GM19468 (cell line): ENCODE data around the gene DDX52.

Experiments used
- ATAC-seq: cut with Tn5 transposase; IDR thresholded peaks from one replicate; pipeline ENCODE4 v1.9.1; 2021; ENCODE audit warnings: mild to moderate bottlenecking, moderate library complexity, moderate number of reproducible peaks; ENCODE audit not compliant: unreplicated experiment; ENCODE audit errors: extremely low read depth

Gene DDX52

DNA sequence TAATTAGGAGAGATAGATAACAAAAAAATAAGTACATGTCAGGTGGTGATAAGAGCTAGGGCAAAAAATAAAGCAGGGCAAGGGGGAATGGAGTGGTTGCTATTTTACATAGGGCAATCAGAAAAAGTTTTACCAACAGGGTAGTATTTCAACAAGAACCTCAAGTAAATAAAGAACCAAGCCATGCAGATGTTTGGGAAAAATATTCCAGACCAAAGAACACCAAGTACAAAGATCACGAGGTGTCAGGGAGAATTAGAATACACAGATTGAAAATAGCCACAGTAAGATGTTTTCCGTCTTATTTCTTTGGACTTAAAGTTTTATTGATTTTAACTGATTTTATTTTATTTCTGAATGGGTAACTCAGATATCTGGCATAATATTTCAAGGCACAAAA lies 45.1 kb downstream of the DDX52 start:
- no peak for ATAC-seq

DNA sequence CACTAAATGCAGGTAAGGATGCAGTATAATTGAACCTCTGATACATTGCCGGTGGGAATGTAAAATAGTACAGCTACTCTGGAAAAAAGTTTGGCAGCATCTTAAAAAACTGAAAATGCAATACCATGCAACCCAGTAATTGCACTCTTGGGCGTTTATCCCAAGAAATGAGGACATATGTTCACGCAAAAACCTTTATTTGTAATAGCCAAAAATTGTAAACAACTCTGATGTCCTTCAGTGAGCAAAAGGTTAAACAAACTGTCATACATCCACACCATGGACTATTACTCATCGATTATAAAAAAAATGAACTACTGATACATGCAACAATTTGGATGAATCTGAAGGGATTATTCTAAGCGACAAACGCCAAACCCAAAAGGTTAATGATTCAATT lies 51.0 kb downstream of the DDX52 start:
- ATAC-seq, result no peak

DNA sequence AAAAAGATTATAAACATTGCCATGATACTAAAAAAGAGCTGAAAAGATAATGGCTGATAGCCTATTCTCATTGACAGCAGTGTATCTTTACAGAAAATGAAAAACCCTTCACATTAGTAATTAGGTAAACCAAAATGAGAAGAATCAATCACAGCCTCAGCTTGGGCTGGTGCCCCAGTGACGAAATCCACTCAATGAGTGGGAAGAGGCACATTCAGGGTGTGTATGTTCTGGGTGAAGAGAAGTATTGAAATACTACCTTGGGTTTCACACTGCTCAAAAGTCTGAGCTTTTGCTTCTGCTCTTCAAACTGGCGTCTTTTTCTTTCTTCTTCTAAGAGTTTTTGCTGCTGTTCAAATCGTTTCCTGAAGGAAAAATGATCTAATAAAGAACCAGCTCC lies 58.2 kb downstream of the DDX52 start:
- no peak for ATAC-seq

DNA sequence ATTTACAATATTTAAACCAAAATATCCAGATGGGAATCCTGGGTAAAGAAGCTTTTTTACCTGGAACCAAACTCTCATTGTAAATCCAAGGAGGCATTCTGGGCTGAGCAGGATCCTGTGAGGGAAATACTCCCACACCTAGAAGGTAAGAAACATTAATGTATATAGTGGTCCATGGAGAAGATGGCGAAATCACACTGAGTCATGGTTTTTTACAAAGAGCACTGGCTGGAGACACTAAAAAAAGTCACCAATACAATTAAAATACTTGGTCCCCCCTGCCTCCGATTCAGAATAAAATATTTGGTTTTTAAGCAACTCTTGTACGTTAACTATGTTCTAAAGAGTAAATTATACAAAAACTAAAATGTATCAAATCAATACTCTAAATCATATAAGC lies 67.0 kb downstream of the DDX52 start:
- no peak for ATAC-seq

DNA sequence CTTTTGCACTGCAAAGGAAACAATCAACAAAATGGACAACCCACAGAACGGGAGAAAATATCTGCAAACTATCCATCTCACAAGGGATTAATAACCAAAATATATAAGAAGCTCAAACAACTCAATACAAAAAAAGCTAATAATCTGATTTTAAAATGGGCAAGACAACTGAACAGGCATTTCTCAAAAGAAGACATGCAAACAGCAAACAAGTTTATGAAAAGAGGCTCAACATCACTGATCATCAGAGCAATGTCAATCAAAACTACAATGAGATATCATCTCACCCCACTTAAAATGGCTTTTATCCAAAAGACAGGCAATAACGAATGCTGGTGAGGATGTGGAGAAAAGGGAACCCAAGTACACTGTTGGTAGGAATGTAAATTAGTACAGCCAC lies 68.8 kb downstream of the DDX52 start:
- ATAC-seq, result no peak

DNA sequence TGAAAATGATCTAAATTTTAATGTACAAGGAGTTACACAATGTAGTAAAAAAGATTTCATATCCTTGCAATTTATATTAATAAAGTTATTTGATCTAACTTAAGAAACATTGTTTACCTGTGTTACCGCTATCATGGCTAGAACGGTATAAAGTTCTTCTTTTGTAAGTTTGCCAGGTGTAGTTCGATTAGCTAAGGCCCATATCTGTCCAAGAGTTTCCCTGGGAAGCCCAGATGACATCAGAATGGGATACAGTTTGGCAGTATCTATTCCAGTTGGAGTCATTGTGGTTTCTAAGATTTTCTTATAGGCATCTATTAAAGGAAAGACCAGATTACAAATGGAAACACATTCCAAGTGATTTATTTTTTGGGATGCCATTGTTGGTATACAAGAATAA lies 71.6 kb downstream of the DDX52 start:
- no peak for ATAC-seq

DNA sequence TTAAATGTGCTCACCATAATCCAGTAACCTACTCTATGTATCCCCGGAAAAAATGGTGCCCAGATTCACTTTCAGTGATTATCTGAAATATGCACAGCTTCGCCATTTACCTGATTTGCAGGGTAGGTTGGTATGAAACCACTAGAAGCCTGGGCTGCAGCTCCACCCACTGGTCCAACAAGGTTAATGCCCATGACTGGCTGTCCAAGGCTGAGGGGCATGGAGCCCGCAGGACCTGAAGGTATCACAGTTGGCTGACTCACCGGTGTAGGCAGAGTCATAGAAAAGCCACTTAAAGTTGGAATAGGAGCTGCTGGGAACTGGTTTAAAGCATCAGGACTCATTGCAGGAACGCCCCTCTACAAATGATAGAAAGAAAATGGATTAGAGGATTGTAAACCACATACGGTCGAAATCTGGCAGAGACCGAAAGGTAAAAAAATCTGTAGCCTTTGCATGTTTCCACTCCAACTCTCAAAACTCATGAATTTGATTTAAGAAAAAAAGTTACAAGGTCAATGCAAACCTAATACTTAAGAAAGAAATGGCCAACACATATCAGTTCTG lies 72.6 kb downstream of the DDX52 start:
- no peak for ATAC-seq

DNA sequence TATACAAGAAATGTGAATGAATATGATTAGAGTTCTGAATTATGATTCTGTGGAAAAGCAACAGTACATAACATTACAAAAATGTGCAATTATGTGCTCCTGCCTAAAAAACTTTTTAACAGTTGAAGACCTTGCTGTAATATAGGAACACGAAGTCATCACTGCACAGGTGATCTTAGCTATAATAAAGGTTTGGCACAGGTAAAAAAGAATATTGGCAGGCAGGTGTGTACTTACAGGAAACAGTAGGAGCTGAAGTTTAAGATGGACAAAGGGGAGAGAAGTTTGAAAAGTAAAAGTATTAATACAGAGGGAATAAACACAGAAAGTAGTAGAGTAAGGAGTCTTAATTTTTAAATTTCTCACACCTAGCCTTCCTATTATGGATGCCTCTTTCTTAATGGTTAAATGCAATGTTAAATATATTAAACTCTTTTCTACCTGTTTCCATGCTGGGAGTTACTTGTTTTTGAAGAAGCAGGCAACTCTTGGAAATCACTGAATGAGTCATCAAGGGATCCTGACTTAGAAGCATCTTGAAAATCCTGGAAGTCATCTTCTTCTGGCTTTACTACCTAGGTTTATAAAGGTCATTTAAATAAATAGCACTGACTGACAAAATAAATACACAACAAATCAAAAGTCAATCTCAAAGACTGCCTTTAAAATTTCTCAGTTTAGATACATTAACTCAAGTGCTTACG lies 74.7 kb downstream of the DDX52 start:
- no peak for ATAC-seq

DNA sequence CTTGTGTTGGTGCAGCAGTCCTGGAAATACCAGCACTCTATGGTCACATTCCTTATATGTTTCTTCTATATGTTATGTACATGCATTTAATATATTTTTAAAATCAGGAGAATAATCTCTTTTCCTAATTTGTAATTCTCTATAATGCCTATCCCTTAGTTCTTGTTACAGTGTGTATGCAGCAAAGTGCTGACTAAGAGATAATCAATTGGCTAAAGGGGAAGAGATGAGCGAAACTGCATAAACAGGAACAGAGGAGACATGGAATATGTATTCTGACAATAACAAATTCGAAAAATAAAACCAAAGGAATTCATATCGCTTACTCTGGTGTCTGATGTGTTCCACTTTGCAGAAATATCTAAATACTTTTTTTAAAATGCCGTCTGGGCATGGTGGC lies 75.7 kb downstream of the DDX52 start:
- ATAC-seq, result no peak

DNA sequence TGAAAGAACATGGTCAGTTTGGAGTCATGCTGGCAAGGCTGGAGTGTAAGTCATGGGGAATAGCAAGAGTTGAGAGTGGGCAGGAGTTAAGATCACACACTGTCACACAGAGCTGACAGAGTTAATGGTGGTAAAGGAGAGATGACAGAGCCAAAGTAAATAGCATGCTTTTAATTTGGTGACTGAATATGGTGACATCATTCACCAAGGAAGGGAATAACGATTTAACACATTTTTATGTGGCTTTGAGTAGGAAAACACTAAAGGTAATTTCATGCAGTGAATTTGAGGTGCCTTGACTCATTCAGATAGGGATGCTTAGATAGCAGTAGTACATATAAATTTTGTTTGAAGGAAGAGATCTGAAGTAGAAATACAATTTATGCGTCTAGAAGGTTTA lies 76.1 kb downstream of the DDX52 start:
- ATAC-seq, result no peak

DNA sequence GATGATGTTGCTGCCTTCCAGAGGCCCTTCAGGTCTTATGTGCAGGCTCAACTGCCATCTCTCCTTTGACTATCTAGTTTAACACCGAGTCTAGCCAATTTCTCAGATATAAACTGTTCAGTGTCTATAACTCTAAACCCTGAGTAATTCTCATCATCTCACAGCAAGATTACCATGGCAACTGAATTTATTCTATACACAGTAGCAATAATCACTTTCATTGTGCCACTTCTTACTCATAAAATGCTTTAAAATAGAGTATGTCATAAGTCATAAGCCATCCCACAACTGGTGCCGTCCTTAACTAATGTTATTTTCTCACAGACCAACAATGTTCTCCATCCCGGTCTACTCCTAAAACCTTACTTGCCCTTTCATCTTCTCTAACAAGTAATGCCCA lies 79.0 kb downstream of the DDX52 start:
- ATAC-seq, result no peak

DNA sequence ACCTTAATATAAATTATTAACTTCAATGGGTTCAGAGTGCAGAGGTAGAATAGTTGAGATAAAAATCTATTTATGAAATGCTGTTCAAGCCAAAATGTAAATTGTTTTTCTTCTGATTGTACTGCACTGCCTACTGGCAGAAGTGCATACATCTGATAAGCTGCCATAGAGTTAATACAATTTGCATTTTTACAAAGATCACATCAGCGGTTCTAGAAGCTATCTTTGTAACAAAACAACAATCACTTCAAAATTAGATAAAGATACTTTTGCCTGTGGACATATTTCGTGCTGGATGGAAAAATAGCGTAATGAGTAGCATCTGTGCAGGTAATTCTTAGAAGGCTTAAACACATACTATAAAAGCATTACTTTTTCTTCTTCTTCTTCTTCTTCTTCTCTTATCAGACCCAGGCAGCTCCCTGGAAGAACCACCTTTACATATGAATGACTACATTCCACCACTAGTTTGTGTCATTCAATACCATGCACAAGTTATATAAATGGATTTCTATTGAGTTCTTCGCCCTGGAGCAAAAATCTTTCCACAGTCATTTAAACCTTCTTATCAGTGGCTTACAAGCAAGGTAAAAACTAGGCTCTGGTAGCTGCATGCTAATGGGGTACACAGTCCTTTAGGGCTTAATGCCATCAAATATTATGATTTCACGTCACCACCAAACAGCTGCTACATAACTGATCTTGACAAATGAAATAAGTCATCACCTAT lies 81.1 kb downstream of the DDX52 start:
- no peak for ATAC-seq
